ENCODE results near the gene CEP43.

DNA sequence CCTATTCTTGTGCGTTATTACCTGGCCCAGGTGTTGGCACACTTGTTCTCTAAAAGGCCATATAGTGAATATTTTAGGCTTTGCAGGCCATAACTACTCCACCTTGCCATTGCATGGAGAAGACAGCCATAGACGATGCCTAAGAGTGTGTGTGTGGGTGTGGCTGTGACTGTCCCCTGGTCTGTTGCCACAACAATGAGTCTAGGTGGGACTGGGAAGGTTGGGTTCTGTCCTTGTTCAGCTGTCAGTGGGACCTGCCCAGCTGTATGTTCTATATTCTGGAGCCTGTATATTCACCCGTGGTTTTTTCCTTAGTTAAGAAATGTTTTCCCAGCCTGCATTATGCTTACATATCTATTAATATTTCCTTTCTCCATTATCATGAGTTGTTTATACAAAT is 38.6 kb downstream of the CEP43 start:
- TF ChIP-seq POLR2A (IDR thresholded peaks at IDR 0.05) (no peak), EP300 (IDR thresholded peaks at IDR 0.05) (no peak)

Measured in ovary (tissue), 1 donor.